ENCODE data around the gene MYEOV. TPM values are rescaled to one million over a fixed set of nuclear protein-coding genes. Genes with fewer than 3 reads are reported as not detected.
A peak's percentile ranks its signal among the peaks of the same experiment; 100 is the strongest.

Gene MYEOV
- total RNA-seq, 2 donors from 2014 or later = not detected

DNA sequence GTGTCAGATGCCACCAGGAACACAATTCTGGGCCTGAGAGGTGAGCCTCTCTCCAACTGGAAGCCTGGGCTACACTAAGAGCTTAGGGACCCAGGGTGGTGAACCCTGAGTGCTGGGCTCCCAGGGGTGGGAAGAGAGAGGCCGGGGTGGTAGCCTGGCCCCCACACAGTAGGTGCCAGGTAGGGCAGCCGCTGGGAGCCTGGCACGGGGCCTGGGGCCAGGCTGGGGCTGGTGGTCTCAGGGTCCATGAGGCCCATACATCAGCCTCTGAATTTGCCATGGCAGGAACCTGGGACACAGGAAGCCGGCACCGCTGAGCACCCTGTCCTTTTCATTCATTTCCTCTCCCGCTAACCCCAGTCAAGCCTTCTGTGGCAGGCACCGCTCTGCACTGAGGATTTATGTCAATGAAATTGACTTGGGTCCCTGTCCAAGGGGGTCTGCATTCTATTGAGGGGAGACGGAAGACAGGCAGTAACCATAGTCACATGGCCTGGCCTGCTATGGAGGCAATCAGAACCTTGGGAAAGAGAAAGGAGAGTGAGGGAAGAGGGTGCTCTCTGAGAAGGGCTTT is 8.6 kb downstream of the MYEOV start:
- H3K4me1 Mint-ChIP-seq = peaks cover 2% of the 10 kb centered on the region
- H3K36me3 Mint-ChIP-seq (ENCODE audit: low read depth) = no peaks in the 10 kb centered on the region
- H3K27ac ChIP-seq (ENCODE audit: low read depth, low read length) = no peak overlapping the region
- no peak for DNase-seq
- no peaks in the 10 kb centered on the region for H3K36me3 ChIP-seq (ENCODE audit: control insufficient read depth, insufficient read depth, low read length)
- H3K4me3 Mint-ChIP-seq = no peak overlapping the region
- H3K9ac ChIP-seq (ENCODE audit: extremely low read depth, low read length, poor library complexity, severe bottlenecking) = no peak overlapping the region
- H3K4me1 ChIP-seq (ENCODE audit: control insufficient read depth, insufficient read depth, low read length) = no peaks in the 10 kb centered on the region
- 92 to 96% methylated on average over 2 to 8 of the region's 8 CpGs for WGBS, 2 experiments (ENCODE audit: insufficient coverage in 1 of 2, insufficient read length in 1 of 2)
- H3K27ac Mint-ChIP-seq = peak overlapping the region; percentile 61
- no peaks in the 10 kb centered on the region for H3K27me3 ChIP-seq (ENCODE audit: control insufficient read depth, insufficient read depth, low read length, poor library complexity, severe bottlenecking)
- H3K9me3 Mint-ChIP-seq = no peaks in the 10 kb centered on the region
- H3K9me3 ChIP-seq (ENCODE audit: control insufficient read depth, low read length) = no peaks in the 10 kb centered on the region
- H3K4me3 ChIP-seq (ENCODE audit: low read length) = no peak overlapping the region
- no peaks in the 10 kb centered on the region for H3K27me3 Mint-ChIP-seq (ENCODE audit: insufficient read depth)
- TF ChIP-seq, protein P1, sequence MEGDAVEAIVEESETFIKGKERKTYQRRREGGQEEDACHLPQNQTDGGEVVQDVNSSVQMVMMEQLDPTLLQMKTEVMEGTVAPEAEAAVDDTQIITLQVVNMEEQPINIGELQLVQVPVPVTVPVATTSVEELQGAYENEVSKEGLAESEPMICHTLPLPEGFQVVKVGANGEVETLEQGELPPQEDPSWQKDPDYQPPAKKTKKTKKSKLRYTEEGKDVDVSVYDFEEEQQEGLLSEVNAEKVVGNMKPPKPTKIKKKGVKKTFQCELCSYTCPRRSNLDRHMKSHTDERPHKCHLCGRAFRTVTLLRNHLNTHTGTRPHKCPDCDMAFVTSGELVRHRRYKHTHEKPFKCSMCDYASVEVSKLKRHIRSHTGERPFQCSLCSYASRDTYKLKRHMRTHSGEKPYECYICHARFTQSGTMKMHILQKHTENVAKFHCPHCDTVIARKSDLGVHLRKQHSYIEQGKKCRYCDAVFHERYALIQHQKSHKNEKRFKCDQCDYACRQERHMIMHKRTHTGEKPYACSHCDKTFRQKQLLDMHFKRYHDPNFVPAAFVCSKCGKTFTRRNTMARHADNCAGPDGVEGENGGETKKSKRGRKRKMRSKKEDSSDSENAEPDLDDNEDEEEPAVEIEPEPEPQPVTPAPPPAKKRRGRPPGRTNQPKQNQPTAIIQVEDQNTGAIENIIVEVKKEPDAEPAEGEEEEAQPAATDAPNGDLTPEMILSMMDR (conservative IDR thresholded peaks at IDR 0.05) = no peak

DNA sequence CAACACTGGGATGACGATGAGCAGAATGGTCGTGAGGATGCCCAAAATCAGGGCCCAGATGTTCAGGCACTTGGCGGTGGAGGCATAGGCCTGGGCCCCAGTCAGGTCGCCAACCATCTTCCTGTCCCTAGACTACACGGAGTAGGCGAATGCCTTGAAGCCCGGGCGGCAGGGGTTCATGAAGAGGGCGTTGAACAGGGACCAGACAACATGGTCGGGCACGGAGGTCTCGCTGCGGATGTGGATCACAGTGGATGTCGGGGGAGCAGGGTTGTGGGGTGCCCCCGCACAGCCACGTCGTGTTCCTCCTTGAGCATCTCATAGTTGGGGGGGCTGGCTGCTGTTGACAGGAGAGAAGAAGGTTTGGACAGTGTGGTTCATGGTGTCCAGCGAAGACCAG is 9.5 kb downstream of the MYEOV start:
- Mint-ChIP-seq H3K4me1 (peaks cover 2% of the 10 kb centered on the region), H3K36me3 (ENCODE audit: low read depth) (no peaks in the 10 kb centered on the region), H3K4me3 (no peak overlapping the region), H3K27me3 (ENCODE audit: insufficient read depth) (peaks cover 3% of the 10 kb centered on the region), H3K27ac (no peak overlapping the region), H3K9me3 (no peaks in the 10 kb centered on the region)
- DNase-seq = peak; percentile 36
- no peak overlapping the region for H3K4me3 ChIP-seq (ENCODE audit: low read length)
- H3K9me3 ChIP-seq (ENCODE audit: control insufficient read depth, low read length) = no peaks in the 10 kb centered on the region
- H3K9ac ChIP-seq (ENCODE audit: extremely low read depth, low read length, poor library complexity, severe bottlenecking) = no peak overlapping the region
- no peaks in the 10 kb centered on the region for H3K27me3 ChIP-seq (ENCODE audit: control insufficient read depth, insufficient read depth, low read length, poor library complexity, severe bottlenecking)
- TF ChIP-seq, protein P1 (conservative IDR thresholded peaks at IDR 0.05) = no peak
- WGBS, 2 experiments (ENCODE audit: insufficient coverage in 1 of 2, insufficient read length in 1 of 2) = 92 to 95% methylated on average over 4 to 18 of the region's 18 CpGs
- H3K36me3 ChIP-seq (ENCODE audit: control insufficient read depth, insufficient read depth, low read length) = no peaks in the 10 kb centered on the region
- H3K27ac ChIP-seq (ENCODE audit: low read depth, low read length) = no peak overlapping the region
- no peaks in the 10 kb centered on the region for H3K4me1 ChIP-seq (ENCODE audit: control insufficient read depth, insufficient read depth, low read length)

DNA sequence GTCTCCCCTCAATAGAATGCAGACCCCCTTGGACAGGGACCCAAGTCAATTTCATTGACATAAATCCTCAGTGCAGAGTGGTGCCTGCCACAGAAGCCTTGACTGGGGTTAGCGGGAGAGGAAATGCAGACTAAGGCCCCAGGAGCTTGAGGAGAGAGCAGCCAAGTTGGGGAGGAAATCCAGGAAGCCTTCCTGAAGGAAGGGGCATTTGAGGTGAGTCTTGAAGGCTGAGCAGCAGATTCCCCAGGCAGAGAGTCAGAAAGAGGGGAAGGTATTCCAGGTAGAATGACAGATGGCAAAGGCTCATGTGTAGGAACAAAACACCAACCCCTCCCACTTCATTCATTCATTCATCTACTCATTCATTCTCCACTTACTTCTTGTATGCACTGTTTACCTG is 10.3 kb downstream of the MYEOV start:
- H3K27me3 ChIP-seq (ENCODE audit: control insufficient read depth, insufficient read depth, low read length, poor library complexity, severe bottlenecking) = no peaks in the 10 kb centered on the region
- no peaks in the 10 kb centered on the region for H3K4me1 ChIP-seq (ENCODE audit: control insufficient read depth, insufficient read depth, low read length)
- Mint-ChIP-seq H3K27me3 (ENCODE audit: insufficient read depth) (peaks cover 3% of the 10 kb centered on the region), H3K9me3 (no peaks in the 10 kb centered on the region), H3K36me3 (ENCODE audit: low read depth) (no peaks in the 10 kb centered on the region), H3K27ac (no peak overlapping the region), H3K4me1 (no peaks in the 10 kb centered on the region), H3K4me3 (no peak overlapping the region)
- WGBS, 2 experiments (ENCODE audit: insufficient coverage in 1 of 2, insufficient read length in 1 of 2) = 83 to 100% methylated on average over 1 of the region's 1 CpG
- TF ChIP-seq, protein P1 (conservative IDR thresholded peaks at IDR 0.05) = no peak
- no peaks in the 10 kb centered on the region for H3K9me3 ChIP-seq (ENCODE audit: control insufficient read depth, low read length)
- DNase-seq = no peak
- H3K27ac ChIP-seq (ENCODE audit: low read depth, low read length) = no peak overlapping the region
- no peaks in the 10 kb centered on the region for H3K36me3 ChIP-seq (ENCODE audit: control insufficient read depth, insufficient read depth, low read length)
- no peak overlapping the region for H3K9ac ChIP-seq (ENCODE audit: extremely low read depth, low read length, poor library complexity, severe bottlenecking)
- no peak overlapping the region for H3K4me3 ChIP-seq (ENCODE audit: low read length)

Measured in endodermal cell (in vitro differentiated cells).